ENCODE data around the gene APOLD1.
"Not testable (repeated sequence)": the region's sequence is repeated elsewhere in the genome, so short reads cannot be mapped to it uniquely, and the experiment has no call there.

Gene APOLD1

DNA sequence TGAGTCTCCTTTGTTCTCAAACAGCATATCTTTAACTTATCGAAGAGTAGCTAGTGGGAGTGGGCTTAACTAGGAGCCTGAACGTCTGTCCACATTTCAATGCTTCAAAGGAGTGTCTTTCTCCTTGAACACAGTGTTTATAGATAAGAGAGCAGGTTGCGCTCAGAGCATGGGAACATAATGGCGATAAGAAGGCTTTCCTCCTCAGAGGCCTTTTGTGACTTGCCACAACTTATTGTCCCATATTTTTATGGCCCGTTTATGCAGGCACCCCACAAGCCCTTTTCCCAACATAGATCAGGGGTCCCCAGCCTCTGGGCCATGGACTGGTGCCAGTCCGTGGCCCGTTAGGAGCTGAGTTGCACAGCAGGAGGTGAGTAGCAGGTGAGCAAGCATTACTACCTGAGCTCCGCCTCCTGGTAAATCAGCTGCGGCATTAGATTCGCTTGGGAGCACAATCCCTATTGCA is 25.1 kb downstream of the APOLD1 start:
- DNase-seq, result peak; percentile 25

DNA sequence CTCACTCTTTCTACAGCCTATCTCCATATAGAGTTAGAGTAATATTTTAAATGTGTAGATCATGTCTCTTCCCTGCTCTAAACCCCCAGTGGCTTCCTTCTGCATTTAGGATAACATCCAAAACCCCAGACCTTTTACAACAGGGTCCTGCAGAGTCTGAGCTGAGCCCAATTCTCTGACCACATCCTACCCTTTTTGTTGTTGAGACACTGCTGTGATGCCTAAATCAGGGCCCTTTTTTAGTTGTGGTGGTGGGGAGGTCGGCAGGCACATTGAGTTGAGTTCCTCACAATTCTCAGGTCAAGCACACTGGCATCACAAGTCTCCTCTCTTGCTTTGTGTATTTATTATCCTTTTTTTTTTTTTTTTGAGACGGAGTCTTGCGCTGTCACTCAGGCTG is 25.9 kb downstream of the APOLD1 start:
- DNase-seq, result no peak

DNA sequence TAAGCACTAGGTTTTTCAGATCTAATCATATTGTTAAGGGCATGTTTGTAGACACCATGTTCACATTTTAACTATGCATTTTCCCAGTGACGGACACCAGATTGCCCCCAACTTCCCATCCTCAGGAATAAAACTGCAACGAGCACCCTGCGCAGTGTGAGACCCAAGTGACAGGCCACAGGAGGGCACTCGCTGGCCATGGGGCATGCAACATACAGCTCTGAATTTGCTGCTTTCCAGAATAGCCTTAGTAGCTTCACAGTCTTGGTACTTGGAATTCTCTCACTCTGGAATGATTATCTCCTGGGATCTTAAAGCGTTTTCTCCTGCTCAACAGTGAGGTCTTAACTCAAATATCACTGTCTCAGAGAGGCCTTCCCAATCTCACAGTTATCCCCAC is 26.7 kb downstream of the APOLD1 start:
- DNase-seq, result no peak

DNA sequence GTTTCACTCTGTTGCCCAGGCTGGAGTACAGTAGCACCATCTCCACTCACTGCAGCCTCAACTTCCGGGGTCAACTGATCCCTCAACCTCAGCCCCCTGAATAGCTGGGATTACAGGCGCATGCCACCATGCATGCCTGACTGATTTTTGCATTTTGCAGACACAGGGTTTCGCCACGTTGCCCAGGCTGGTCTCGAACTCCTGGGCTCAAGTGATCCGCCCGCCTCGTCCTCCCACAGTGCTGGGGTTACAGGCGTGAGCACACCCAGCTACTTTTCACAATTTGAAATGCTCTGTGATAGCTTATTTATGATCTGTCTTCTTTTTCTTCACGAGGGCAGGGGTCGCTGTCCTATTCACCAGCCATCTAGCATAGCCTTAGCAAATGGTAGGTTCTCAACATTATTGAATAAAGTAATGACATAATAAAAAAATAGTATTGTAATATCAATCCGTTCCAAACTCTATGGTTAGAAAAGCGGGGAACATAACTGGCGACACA is 27.2 kb downstream of the APOLD1 start:
- no peak for DNase-seq

DNA sequence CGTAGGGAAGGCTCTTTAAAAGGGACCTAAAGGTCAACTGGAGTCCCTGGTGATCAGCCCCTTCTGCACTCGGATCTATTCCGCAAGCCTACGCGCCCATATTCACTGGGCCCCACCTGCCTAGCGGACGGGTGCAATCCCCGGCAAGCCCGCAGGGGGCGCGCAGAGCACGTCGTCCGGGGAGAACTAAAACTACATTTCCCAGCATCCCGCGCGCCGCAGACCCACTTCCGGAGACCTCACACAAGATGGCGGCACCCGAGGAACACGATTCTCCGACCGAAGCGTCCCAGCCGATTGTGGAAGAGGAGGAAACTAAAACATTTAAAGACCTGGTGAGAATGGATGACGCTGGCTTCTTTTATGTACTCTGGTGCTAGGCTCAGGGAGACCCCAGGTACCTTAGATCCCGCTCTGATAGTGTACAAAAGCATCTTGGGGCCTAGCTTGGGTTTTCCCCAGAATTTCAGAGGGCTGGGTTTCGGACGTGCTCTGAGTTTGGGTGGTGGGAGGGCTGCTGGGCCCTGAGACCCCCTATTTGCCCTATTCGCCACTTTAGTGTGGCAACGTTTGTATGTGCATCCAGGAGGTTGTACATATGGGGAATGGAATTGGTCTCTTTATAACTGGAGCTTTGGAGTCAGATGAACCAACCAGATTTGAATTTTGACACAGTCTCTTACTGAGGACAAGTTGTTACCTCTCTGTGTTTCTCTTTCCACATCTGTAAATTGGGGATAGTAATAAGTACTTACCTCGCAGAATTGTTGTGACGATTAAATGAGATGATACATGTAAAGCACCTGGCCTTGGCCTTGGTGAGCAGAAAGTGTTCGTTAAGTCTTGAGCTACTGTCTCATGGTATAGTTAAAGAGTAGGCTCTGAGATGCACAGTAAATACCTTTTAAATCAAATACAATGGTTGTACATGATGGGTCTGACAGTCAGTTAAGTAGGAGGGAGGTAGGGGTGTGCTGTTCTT is 28.0 kb downstream of the APOLD1 start, which contains the start of gene DDX47:
Gene DDX47 (plus strand): TSS at position 227 of the 982 bp plus-strand sequence. CDS start 22 bp downstream, at position 249.
- peak; percentile 95 for DNase-seq

DNA sequence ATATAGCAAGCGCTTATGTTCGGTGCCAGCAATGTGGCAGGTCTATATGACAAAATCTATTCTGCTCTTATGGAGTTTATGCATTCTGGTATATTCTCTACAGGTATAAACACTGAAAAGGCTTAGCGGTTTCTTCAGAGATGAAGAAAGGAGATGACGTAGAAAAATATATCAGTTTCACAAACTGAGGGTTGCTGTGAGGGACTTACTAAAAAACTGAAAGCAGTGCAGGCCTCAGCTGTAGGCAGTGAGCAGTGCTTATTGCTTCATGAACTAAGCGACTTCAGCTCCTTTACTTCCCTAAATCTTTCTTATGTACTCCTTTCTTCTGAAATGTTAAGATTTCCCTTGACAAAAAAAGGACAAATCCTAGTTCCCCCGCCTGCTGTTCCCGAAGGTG is 32.2 kb downstream of the APOLD1 start:
- peak; percentile 29 for DNase-seq

DNA sequence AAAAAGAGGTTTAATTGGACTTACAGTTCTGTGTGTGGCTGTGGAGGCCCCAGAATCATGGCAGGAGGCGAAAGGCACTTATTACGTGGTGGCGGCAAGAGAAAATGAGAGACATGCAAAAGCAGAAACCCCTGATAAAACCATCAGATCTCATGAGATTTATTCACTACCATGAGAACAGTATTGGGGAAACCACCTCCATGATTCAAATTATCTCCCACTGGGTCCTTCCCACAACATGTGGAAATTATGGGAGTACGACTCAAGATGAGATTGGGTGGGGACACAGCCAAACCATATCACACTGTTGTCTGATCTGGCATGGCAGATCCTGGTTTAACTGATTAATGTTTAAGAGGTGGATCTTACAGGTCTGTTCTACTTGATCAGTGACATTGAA is 33.2 kb downstream of the APOLD1 start:
- no peak for DNase-seq

DNA sequence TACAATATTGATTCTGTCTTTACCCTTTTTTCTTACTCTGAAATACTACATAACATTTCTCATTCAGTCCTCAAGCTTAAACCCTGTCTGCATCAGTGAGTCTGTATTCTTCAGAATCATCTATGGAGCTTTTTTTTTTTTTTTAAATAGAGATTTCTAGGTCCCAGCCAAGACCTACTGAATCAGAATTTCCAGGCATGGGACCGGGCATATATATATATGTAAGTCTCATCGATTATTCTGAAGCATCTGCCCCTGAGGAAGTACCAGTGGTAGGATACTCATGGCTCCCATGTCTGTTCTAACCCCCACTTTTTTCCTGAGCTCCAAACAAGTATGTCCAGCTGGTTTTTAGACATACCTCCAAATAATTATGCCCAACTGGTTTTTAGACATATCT is 33.8 kb downstream of the APOLD1 start:
- no peak for DNase-seq

DNA sequence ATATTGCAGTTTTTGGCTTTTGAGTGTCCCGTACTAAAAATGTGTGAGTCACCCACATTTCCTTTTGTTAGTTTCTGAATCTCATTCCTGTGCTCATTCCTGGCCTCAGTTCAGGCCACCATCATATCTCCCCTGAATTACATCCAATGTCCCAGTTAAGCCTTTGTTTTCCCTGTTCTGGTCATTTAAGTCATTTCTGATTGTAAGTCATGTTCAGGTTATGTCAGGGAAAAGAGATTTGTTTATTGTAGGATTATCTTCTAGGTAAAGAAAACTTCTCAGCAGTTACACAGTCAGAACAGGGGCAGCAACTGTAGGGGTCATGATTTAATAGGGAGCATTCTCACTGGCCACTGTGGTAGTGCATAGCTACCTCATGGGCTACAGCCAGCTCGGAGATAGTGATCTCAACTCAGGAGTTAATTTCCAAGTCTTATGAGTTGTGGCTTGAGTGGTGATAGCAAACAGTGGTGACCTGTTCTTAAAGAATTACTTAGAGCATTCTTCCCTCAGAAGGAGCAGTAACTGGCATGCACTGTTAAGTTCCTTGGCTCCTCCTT is 34.4 kb downstream of the APOLD1 start:
- peak; percentile 13 for DNase-seq

DNA sequence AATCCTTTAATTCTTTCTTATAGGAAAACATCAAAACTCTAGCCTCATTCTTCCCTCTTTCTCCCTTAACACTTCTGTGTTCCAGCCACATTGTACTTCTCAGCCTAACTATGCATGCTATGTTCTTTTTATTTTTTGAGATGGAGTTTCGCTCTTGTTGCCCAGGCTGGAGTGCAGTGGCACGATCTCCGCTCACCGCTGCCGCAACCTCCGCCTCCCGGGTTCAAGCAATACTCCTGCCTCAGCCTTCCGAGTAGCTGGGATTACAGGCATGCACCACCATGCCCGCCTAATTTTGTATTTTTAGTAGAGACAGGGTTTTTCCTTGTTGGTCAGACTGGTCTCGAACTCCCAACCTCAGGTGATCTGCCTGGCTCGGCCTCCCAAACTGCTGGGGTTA is 34.9 kb downstream of the APOLD1 start:
- not testable (repeated sequence) for DNase-seq

DNA sequence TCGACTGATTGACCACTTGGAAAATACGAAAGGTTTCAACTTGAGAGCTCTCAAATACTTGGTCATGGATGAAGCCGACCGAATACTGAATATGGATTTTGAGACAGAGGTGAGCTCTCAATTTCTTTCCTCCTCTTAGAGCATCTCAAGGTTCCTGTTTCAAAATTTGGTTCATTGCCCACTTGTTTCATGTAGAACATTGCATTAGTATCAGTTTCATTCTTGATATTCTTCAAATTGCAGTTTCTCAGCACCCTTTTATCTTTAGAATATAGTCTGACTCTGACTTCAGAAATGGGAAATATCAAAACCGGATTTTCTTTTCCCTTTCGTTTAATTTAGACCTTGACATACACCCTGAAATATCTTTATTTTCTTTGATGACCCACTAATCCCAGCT is 36.5 kb downstream of the APOLD1 start:
- no peak for DNase-seq

DNA sequence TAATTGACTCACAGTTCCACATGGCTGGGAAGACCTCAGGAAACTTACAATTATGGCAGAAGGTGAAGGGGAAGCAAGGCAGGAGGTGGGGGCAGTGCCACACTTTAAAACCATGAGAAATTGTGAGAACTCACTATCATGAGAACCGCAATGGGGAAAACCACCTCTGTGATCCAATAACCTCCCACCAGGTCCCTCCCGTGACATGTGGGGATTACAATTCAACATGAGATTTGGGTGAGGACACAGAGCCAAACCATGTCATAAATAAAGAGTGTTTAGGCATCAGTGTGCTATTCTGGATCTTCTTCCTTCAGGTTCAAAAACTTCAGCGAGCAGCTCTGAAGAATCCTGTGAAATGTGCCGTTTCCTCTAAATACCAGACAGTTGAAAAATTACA is 37.4 kb downstream of the APOLD1 start:
- DNase-seq, result no peak

DNA sequence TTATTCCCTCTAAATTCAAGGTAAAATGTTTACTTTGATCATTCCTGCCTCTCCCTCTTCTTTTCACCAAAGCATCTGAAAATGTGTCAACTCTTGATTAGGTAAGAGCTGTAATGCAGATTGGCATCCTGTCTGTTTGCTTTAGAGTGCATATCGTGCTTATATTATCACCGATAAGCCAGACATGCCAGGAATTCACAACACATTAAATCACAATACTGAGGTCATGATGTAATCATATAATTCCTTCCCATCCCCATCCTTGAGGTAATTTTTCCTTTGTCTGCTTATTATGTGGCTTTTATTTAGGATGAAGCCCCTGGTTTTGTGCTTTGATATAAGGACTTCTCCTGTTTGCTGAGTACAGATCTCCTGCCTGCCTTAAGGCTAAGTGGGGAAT is 37.8 kb downstream of the APOLD1 start:
- DNase-seq, result no peak

DNA sequence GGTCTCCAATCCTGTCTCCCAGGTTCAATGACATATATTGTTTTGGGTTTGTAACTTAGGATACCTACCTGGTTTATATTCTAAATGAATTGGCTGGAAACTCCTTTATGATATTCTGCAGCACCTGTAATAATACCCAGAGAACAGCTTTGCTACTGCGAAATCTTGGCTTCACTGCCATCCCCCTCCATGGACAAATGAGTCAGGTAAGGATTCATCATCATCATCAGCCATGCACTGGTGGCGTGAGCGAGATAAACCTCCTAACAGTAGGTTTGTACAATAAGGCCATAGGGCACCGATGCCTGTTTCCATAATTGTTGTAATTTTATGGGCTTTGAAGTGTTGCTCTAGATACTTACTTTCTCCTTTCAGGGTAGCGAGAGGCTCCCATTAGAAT is 38.4 kb downstream of the APOLD1 start:
- DNase-seq, result no peak

DNA sequence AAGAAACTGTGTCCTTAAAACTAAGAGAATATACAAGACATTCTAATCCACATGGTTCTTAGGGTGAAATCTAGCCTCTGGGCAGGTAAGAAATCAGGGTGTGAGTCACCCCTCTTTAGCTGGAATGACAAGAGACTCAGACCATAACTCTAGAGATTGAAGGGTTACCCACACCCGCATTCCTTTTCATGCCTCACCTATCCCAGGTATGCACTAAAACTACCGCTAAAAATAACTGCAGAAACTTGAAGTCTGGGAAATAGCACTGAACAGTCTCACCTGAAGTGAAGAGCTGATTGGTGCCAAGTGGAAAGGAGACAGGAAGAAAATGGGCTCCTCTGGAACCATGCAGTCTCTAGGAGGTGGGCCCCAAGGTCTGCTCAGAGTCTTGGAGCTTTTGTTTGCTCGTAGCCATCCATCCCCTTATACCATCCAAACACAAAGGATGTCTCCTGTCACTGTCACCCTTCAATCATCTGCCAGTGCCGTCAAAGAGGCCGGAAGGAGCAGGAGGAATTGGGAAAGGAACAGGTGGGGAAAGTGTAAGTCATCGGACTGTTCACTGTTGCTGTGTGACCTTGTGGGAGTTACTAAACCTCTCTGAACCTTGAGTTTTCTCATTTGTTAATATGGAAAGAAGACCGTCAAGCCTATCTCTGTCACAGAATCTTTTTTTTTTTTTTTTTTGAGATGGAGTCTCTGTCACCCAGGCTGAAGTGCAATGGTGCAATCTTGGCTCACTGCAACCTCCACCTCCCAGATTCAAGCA is 50.1 kb downstream of the APOLD1 start:
- DNase-seq, result no peak

DNA sequence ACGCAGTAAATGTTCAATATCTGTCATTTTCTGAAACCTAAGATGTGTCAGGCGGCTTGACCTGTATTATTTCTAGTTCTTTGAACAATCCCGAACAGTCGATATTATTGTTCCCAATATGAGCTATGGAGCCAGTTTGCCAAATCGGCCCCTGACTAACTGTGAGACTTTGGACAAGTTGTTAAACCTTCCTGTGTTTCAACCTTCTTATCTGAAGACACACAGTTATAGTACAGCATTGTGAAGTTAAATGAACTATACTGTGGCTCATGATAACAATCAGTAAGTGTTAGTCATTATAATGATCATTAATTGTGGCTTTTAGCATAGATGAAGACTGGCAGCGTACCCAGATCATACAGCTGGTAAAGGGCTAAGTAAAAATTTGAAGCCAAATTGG is 51.1 kb downstream of the APOLD1 start:
- DNase-seq, result peak; percentile 22

DNA sequence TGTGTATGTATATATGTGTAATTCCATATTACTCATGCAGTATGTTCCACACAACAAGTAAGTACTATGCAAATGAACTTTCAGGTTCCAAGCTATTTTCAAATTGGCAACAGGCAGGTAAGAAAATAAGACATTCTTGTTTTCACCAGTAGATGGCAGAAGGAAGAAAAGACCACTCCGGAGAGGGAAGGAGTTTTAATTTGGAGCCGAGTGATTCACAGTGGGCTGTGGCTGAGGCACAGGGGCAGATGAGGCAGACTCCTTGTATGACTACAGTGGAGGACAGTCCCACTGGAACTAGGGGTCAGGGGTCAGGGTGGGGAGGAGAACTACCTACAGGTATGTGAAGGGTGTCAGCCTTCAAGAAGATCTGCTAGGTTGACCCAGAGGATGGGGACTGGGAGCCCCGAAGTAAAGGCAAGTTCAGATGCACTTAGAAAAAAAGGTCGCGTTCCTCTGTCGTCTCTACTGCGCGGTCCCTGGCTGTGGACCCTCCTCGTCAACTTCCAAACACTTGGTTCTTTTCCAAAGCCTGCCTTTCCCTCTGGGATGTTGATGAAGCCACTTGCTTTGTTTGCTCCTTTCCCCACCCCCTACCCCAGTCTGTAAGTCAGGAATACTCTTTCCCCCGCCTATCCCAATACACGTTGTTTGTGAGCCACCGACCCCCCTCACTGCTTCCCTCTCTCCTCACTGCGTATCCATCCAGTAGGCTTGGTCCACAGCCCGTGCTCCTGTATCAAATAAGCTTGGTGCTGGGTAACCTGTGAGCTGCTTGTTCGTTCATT is 51.8 kb downstream of the APOLD1 start:
- peak; percentile 75 for DNase-seq

DNA sequence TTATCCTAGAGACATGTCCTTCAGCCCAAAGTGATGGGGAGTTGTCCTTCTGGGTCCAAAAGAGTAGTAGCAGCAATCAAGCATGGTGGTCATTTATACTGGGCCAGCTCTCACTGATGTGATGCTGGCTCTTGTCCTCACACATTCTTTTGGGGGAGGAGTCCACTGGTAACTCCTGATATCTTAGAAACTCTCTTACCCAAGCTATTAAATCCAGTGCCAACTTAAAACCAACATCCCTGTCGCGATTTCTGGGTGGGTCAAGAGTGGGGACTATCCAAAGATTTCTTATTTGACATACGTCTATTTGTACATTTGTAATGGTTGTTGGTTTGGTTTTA is 52.3 kb downstream of the APOLD1 start:
- no peak for DNase-seq

DNA sequence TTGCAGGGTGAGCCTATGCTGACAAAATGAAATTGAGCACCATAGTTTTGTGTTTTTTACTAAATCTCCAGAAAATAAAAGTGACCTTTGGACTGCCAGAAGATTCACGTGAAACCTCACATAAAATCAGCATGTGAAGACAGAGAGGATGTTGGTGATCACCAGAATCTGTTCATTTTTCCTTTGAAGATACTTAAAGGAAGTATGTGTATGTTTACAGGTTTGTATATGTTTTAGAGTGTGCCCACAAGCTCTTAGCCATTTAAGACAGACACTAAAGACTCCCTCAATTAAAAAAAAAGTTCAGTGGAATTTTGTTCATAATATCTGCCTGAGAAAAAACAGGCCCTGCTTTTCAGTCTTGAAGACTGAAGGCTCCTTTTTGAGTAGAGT is 53.5 kb downstream of the APOLD1 start:
- no peak for DNase-seq

DNA sequence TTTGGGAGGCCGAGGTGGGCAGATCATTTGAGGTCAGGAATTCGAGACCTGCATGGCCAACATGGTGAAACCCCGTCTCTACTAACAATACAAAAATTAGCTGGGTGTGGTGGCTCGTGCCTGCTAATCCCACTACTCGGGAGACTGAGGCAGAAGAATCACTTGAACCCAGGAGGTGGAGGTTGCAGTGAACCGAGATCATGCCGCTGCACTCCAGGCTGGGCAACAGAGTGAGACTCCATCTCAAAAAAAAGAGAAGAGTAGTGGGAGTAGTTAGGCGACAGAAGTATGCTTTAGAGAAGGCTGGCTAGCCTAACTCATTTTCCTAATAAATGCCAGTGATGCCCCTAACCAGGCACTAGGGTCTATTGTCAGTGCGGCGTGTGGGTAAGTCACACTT is 54.0 kb downstream of the APOLD1 start:
- DNase-seq, result not testable (repeated sequence)

DNA sequence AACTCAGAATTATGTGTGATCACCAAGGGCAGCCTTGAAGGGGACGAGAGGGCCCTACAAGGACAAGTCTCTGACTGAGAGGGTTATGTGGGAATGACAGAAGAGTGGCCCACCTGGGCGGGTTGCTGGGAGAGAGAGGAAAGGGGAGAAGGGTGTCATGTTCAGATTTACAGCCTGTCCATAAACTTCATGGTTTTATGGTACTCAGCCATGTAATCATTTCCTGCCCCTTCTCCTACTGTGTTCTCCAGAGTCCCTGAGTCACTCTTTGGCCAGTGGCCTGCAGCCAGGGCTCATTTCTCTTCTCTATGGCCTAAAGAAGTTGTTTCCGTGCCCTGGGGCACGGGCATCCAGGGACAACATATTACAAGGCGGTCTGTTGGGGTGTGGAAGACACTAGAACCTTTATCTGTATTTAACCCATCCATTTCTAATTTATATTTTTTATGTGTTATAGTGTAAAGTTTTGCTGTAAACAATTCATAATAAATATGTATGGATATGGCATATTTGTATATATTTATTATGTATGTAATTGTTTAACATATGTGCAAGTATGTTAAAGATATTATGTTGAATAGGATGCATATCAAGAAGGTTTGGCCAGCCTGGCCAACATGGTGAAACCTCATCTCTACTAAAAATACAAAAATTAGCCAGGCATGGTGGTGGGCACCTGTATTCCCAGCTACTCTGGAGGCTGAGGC is 54.6 kb downstream of the APOLD1 start:
- DNase-seq, result no peak

DNA sequence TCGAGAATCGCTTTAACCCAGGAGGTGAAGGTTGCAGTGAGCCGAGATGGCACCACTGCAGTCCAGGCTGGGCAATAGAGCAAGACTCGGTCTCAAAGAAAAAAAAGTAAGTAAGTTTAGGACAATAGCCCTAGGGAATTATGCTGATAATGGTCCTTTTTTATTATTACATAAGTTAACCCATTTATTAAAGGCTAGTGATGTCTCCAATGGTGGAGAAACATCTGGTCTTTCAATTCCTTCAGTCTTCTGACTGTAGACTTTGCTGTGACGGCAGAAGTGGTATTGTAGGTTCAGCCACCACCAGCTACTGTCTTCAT is 55.1 kb downstream of the APOLD1 start:
- no peak for DNase-seq

Measured in hematopoietic multipotent progenitor cell treated with erythropoietin and hydrocortisone succinate and interleukin-3 and kit ligand, for 6 days (in vitro differentiated cells).